ENCODE results near the gene FAM83C. TPM values are rescaled to one million over a fixed set of nuclear protein-coding genes. Genes with fewer than 3 reads are reported as not detected.
"Not testable (repeated sequence)": the region's sequence is repeated elsewhere in the genome, so short reads cannot be mapped to it uniquely, and the experiment has no call there.

FAM83C gene
- polyA plus RNA-seq, 4 donors: 0.06 to 0.07 (median 0.06) TPM; not detected in 1

DNA sequence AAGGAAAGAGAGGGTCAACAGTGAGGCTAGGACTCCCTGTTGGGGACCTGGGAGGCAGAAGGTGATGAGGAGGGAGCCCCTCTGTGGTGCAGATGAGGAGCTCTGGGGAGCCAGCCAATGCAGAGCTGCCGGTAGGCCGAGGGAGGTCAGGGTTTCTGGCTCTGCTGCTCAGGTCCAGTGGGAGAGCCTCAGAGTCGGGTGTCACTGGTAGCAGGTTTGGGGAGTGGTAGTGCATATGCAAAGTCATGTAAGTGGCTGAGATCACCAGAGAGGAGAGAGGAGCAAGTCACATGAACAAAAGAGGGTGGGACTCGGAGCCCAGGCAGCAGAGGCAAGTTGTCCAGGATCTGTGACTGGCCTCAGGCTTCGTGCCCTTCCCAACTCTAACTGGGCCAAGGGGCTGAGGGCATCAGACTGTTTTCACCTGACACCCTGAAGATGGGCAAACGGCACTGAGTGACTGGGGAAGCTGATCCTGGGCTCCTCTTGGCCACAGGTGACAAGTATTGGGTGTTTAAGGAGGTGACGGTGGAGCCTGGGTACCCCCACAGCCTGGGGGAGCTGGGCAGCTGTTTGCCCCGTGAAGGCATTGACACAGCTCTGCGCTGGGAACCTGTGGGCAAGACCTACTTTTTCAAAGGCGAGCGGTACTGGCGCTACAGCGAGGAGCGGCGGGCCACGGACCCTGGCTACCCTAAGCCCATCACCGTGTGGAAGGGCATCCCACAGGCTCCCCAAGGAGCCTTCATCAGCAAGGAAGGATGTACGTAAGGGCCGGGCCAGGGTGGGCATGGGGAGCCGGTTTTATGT lies 20.9 kb downstream of the FAM83C start:
- no peak for DNase-seq (ENCODE audit: low read depth in 4 of 4, low spot score in 3 of 4)

DNA sequence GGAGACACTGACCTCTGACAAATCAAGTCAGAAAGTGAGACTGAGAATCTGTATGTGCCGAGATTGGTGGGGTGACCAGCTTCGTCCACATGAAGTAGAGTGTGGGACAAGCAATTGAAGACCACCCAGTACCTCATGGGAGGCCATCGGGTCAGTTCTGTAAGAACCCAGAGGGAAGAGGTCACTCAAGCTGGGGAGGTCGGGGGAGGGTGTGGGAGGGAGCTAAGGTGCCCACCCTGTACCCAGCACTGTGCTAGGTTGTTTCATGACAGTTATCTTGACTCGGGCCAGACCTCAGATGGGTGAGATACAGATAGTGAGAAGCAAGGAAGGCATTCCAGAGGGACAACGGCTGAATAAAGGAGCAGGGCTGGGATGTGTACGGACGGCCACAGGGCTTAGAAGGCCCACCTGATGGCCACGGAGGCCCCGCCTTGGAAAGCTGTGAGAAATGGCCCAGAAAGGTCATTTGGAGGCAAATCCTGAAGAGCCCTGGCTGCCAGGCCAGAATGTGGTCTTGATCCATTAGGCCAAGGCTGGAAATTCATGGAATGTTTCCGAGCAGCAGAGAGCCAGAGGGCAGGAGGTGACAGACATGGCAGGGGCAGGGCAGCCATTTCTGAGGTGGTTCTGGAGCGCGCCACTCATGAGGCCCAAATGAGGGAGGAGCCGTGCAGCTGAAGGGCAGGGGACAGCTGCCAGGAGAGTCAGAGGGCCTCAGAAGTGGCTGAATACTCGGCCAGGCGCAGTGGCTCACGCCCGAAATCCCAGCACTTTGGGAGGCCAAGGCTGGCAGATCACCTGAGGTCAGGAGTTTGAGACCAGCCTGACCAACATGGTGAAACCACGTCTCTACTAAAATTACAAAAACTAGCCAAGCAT lies 22.0 kb downstream of the FAM83C start:
- DNase-seq (ENCODE audit: low read depth in 4 of 4, low spot score in 3 of 4): no peak

DNA sequence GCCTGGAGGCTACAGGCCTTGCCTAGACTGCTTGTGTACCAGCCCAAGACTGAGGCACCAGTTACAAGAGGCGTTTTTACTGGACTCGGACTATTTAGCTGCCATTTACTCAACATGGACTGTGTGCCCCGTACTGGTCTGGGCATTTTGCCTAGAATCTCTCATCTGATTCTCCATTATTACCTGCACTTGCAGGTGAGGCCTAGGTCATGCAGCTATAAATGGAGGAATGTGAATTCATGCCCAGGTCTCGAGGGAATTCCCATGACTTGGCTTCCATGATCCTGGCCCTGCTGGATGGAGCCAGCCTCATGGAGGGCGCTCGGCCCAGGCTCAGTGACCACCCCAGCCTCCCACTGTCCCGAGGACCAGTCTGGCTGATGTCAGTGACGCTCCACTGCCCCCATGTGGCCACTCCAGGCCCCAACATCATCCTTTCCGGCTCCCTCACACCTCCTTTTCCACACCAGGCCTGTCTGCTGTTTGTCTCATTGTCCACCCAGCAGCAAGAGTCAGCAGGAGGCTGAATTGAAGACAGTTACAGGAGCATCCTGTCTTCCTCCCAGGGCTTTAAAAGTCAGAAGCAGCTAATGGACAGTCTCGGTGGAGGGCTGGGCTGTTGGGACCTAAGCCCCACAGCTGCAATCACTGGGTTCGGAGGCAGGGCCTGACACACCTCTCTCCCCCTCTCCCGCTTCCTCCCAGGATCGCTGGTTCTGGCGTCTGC lies 23.0 kb downstream of the FAM83C start:
- DNase-seq (ENCODE audit: low read depth in 4 of 4, low spot score in 3 of 4): peak in 1 of 4 donors; percentile 49

DNA sequence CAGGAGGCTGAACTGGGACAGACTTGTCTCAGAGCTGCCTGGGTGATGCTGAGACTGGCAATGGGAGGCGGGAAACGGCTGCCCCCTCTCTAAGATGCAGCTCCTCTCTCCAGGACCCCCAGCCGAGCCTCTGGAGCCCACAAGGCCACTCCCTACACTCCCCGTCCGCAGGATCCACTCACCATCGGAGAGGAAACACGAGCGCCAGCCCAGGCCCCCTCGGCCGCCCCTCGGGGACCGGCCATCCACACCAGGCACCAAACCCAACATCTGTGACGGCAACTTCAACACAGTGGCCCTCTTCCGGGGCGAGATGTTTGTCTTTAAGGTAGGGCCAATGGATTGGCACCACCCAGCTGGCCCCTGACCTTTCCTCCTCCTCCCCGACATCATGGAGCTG lies 25.1 kb downstream of the FAM83C start:
- DNase-seq (ENCODE audit: low read depth in 4 of 4, low spot score in 3 of 4): no peak

DNA sequence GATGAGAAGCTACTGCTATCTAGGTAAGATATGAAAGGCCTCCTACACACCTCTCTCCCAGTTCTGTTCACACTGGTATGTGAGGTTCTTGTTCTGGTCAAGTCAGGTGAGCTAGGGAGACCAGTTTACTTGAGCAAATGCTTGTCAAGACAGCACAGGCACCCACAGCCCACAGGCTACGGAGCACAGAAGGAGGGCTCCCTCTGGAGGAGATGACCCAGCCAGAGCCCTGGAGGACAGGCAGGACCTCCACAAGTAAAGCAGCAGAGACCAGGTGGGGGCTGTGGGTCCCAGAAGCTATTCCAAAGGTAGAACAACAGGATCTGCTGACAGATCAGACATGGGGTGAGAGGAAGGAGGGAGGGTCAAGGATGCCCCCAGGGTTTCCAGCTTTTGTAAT lies 27.5 kb downstream of the FAM83C start:
- no peak for DNase-seq (ENCODE audit: low read depth in 4 of 4, low spot score in 3 of 4)

DNA sequence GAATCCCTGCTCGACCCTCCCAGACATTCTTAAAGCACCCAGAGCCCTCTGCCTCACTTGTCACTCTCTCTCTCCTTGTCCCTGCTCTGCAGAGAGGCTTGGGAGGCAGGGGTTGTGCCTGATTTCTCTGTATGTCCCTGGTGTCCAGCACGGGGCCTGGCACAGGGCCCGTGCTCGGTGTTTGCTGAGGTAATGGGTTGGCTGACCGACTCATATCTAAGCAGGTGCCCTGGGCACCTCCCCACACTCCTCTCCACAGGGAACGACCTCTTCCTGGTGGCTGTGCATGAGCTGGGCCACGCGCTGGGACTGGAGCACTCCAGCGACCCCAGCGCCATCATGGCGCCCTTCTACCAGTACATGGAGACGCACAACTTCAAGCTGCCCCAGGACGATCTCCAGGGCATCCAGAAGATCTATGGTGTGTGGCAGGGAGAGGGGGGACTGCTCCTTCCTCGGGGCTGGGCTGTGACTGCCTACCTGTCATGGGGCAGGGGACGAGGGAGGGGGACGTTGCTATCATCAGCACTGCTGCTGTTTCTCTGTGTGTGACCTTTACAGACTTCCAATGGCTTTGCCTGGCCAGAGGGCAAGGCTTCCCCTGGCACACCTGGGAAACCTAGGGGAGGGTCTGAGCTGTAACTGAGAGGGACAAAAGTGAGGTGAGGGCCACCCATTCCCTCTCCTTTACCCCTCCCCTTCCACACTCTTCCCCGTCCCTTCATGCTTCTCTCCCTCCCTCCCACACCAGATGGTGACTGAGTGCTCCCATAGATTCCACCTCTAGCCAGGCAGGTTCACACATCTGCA lies 28.5 kb downstream of the FAM83C start:
- no peak for DNase-seq (ENCODE audit: low read depth in 4 of 4, low spot score in 3 of 4)

DNA sequence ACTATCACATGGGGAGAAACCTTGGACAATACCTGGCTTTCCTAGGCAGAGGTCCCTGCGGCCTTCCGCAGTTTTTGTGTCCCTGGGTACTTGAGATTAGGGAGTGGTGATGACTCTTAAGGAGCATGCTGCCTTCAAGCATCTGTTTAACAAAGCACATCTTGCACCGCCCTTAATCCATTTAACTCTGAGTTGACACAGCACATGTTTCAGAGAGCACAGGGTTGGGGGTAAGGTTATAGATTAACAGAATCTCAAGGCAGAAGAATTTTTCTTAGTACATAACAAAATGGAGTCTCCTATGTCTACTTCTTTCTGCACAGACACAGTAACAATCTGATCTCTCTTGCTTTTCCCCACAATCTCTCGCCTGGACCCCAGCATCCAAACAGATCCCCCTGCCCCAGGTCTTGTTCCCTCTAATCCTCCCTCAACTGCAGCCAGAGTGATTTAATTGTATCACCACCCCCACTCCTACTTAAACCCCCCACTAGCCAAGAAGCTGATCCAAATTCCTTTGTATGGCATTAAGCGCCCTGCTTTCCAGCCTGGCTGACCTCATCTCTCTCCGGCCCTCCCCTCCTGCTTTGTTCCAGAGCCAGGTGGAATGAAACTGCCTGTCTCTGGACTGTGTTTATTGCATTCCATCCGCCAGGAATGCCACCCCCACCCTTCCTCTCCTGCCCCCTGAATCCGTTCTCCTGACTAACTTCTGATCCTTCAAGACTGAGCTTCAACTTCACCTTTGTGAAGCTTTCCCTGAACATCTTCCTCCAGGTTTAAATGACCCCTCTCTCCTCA lies 29.3 kb downstream of the FAM83C start:
- peak in 3 of 4 donors; percentile 62 to 74 (median 70) for DNase-seq (ENCODE audit: low read depth in 4 of 4, low spot score in 3 of 4)

DNA sequence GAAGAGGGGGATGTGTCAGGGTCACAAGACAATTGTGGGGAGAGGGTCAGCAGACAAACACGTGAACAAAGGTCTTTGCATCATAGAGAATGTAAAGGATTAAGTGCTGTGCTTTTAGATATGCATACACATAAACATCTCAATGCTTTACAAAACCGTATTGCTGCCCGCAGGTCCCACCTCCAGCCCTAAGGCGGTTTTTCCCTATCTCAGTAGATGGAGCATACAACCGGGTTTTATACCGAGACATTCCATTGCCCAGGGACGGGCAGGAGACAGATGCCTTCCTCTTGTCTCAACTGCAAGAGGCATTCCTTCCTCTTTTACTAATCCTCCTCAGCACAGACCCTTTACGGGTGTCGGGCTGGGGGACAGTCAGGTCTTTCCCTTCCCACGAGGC lies 29.9 kb downstream of the FAM83C start:
- DNase-seq (ENCODE audit: low read depth in 4 of 4, low spot score in 3 of 4): not testable (repeated sequence)

DNA sequence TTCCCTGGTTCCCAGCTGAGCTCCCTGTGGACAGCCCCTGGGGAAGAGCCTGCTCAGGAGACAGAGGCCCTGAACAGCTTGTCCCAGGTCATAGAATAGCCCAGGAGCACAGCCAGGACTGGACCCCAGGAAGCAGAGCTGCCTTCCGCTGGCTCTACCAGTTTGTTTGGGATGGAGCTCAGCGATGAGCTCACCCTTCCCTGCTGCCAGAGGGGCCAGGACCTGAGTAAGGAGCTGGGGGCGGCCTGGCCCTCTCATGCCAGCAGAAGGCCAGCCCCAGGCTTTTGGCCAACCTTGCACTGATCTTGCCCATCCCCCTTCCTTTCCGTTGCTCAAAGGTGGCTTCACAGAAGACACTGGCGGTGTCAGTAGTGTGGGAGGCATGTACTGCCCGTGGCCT lies 31.8 kb downstream of the FAM83C start:
- no peak for DNase-seq (ENCODE audit: low read depth in 4 of 4, low spot score in 3 of 4)

DNA sequence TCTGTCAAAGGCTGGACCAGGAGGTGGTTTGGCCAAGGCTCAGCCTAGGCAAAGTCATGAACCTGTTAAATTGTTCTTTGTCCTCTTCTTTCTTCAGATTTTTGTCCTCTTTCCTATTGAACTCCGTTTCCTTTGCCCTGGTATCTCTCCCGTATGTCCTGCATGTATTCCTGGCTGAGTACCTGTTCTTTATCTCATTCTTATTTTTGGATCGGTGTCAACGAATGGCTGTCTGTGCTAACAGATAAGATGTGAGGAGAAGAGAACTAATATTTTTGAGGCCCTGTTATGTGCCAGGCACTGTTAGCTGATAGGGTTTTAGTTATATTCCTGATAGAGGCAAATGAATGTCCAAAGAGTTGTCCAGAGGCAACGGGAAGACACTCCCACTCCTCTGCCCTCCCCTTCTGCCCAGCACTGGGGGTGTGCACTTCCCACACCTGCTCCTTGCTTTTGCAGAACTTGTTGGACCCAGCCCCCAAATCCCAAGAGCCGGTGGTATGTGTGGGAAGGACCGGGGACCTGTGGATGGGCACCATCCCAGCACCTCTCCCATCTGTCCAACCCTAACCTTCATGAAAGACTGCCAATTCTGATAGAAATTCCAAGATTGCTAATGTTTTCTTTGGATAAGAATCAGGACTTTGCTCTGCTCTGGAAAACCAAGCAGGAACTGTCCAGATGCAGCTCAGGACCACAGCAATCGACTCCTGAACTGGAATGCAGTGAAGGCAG lies 34.9 kb downstream of the FAM83C start:
- no peak for DNase-seq (ENCODE audit: low read depth in 4 of 4, low spot score in 3 of 4)

DNA sequence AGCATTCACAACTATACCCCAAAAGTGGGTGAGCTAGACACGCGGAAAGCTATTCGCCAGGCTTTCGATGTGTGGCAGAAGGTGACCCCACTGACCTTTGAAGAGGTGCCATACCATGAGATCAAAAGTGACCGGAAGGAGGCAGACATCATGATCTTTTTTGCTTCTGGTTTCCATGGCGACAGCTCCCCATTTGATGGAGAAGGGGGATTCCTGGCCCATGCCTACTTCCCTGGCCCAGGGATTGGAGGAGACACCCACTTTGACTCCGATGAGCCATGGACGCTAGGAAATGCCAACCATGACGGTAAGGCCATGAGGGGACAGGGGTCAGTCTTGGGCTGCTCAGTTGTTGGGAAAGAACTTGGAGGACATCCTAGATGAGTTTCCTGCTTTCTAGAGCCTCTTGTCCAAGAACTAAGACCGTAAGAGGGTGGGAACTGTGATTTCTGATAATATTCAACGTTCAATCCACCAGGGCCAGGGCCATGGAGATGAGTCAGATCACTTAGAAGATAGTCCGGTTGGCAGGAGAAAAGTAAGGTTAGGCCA lies 37.7 kb downstream of the FAM83C start:
- DNase-seq (ENCODE audit: low read depth in 4 of 4, low spot score in 3 of 4): no peak

DNA sequence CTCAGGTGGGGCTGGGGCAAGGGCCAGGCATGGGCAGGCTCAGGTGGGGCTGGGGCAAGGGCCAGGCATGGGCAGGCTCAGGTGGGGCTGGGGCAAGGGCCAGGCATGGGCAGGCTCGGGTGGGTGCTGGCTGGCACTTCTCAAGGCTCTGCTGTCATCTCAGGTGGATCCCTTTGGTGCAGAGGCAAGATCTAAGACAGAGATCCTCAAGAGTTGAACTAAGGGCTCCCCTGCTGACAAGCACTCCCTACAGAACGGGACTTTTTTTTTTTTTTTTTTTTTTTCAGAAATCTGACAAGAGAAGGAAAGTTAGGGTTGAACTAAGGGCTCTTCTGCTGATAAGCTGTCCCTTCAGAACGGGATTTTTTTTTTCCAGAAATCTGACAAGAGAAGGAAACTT lies 39.2 kb downstream of the FAM83C start:
- no peak for DNase-seq (ENCODE audit: low read depth in 4 of 4, low spot score in 3 of 4)

DNA sequence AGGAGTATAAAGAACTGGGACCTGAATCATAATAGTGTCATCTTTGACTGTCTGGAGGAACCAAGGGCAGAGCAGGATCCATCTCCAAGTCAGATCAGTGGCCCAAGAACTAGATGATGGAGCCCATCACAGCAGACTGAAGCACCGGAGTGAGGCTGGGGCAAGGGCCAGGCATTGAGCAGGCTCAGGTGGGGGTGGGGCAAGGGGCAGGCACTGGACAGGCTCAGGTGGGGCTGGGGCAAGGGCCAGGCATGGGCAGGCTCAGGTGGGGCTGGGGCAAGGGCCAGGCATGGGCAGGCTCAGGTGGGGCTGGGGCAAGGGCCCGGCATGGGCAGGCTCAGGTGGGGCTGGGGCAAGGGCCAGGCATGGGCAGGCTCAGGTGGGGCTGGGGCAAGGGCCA lies 39.6 kb downstream of the FAM83C start:
- DNase-seq (ENCODE audit: low read depth in 4 of 4, low spot score in 3 of 4): not testable (repeated sequence)

DNA sequence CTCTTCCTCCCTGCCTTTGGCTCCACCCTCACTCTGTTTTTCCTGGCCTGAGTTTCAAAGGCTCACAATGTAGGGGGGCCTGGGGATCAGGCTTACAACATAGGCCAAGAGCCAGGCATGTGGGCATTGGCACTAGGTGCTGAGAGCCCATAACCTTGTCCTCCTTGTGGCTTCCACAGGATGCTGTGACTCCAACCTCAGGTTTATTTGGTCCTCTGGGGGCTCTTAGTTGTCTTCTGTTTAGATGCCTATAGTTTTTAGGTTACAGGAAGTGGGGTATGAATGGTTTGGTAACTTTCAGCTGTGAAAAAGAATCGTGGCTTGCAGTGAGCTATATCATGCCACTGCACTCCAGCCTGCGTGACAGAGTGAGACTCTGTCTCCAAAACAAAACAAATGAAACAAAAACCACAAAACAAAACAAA lies 40.2 kb downstream of the FAM83C start:
- no peak for DNase-seq (ENCODE audit: low read depth in 4 of 4, low spot score in 3 of 4)

DNA sequence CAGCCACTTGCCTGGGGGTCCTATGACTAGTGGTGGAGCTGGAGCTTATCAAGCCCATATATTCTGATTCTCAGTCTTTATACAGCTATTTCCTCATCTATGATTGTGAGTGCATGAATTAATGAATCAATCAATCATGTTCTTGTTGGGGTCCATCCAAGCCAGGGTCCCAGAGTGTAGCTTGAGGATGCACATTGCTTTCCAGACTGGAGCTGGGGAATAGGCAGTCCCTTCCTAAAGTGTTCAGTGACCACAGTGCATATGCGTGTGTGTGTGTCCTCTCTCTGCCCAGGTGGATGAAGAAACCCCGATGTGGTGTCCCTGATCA lies 40.6 kb downstream of the FAM83C start:
- no peak for DNase-seq (ENCODE audit: low read depth in 4 of 4, low spot score in 3 of 4)

DNA sequence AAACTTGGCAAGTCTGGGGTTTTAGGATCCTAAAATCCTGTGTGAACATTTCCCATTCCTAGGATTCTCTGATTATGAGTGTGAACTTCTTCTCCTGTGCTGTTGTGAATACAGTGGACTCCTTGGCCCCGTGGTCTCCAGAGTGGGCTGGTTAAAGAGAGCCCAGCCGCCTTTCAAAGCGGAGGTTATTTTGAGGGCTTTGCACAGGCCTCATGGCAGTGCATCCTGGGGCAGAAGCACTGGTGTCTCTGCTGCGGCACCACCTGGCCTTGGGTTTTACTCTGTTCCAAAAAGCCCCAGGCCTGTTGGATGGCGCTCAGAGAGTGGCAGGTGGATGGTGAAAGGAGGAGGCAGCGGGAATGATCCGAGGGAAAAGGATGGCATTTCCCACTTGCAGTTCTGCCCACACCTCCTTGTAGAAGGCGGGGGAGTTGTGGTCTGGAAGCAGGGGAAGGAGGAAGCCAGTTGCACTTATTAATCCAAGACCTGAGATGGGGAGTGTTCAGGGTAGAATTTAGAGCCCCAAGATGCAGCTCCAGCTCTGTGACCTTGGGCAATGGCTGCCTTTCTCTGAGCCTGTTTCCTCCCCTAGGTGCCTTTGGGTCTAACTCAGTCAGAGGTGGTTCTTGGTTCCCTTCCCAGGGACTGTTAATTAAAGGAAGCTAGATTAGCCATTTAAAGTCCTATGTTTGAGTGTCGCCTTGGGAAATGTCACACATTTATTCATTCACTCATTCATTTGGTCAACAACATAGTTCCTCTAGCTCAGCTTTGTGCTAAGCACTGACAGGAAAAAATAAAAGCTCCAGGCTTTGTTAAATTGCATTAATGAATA lies 43.4 kb downstream of the FAM83C start:
- DNase-seq (ENCODE audit: low read depth in 4 of 4, low spot score in 3 of 4): no peak

DNA sequence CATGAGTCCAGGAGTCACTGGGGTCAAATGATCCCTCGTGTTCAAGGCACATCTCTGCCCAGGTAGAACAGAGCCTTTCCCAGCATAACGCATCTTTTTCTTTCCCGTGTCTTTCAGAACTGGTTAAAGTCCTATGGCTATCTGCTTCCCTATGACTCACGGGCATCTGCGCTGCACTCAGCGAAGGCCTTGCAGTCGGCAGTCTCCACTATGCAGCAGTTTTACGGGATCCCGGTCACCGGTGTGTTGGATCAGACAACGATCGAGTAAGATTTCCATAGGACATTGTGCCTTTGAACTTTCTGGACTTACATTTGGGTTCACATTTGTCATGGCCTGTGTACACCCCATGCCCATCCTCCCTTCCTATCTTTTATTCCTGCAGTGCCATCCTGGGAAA lies 45.5 kb downstream of the FAM83C start:
- DNase-seq (ENCODE audit: low read depth in 4 of 4, low spot score in 3 of 4): no peak

DNA sequence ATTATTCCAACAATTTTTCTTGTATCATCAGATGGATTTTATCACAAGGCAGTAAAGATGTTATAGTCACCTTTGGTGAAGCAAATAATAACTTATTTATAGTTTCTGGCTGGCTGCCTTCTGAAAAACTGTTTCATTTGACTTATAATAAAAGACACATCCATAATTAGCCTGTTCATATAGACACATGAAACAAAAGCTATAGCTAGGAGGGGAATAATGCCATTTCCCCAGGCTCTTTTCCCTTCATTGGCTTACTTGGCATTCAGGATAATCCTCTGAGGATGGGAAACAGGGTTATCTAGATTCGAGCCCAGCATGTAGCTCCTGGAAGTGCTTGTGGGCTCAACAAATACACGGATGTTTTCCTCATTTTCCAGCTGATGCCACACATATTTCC lies 48.2 kb downstream of the FAM83C start:
- no peak for DNase-seq (ENCODE audit: low read depth in 4 of 4, low spot score in 3 of 4)

Measured in right renal pelvis (tissue), 4 donors.